Cardiac muscle cell (in vitro differentiated cells and primary cell): ENCODE results near the gene NDRG2. TPM values are rescaled to one million over a fixed set of nuclear protein-coding genes. Genes with fewer than 3 reads are reported as not detected.
"Not testable (repeated sequence)": the region's sequence is repeated elsewhere in the genome, so short reads cannot be mapped to it uniquely, and the experiment has no call there.

Experiments
- DNase-seq, 2 donors: peaks; one replicate each; pipeline versions ENCODE4 v3.0.0 to v3.0.0-alpha.2; 2010 to 2017; ENCODE audit warnings: low read depth in 1 of 2, low spot score in 1 of 2
- H3K27ac ChIP-seq: fragments of 200-600 bp; sonication (generic); 2 replicates; pipeline ENCODE4 v1.5.1; 2016
- H3K27me3 ChIP-seq: fragments of 200-600 bp; sonication (generic); 2 replicates; pipeline ENCODE4 v1.6.0; 2016; ENCODE audit warnings: control low read depth
- H3K36me3 ChIP-seq: fragments of 200-600 bp; sonication (generic); 2 replicates; pipeline ENCODE4 v1.5.1; 2016; ENCODE audit warnings: control low read depth
- H3K4me1 ChIP-seq: fragments of 200-600 bp; sonication (generic); 2 replicates; pipeline ENCODE4 v1.8.1; 2017; ENCODE audit warnings: low read depth, mild to moderate bottlenecking, mixed run types
- H3K4me3 ChIP-seq: fragments of 200-600 bp; sonication (generic); 2 replicates; pipeline ENCODE4 v1.5.1; 2016; ENCODE audit warnings: mild to moderate bottlenecking
- H3K9me3 ChIP-seq: fragments of 200-600 bp; sonication (generic); 2 replicates; pipeline ENCODE4 v1.5.1; 2017; ENCODE audit warnings: low read depth, mild to moderate bottlenecking, control low read depth
- CTCF ChIP-seq: IDR thresholded peaks from 2 replicates; pipeline ENCODE4 v1.5.1; 2012; ENCODE audit warnings: low read depth, mild to moderate bottlenecking, low read length
- polyA plus RNA-seq: library from polyadenylated mRNA; unstranded; fragments of >200 nt; fragmentation: Nextera tagmentation; extraction: Ambion mirVana; gene quantifications from 2 replicates; pipeline ENCODE4 v1.2.1, GENCODE V29; 2016
- total RNA-seq: library from RNA; depleted of rRNA; stranded (reverse); fragments of >200 nt; gene quantifications from 2 replicates; pipeline ENCODE4 v1.2.3, GENCODE V29; 2016

The NDRG2 gene
- total and polyA plus RNA-seq, 2 experiments from 2014 or later: 218 to 423 TPM

- no peak for DNase-seq
- H3K4me3 ChIP-seq: peak overlapping the region; percentile 24
- peaks cover 14% of the 10 kb centered on the region for H3K36me3 ChIP-seq
- H3K4me1 ChIP-seq: peaks cover 7% of the 10 kb centered on the region
- H3K27ac ChIP-seq: peak overlapping the region; percentile 87
- H3K27me3 ChIP-seq: peaks cover 3% of the 10 kb centered on the region
- H3K9me3 ChIP-seq: no peaks in the 10 kb centered on the region
- TF ChIP-seq CTCF: no peak
These were observed 36.0 kb downstream of the NDRG2 start for GRCh38 chr14:20988717-20989470.

- H3K27ac ChIP-seq: no peak overlapping the region
- H3K36me3 ChIP-seq: no peaks in the 10 kb centered on the region
- H3K4me1 ChIP-seq: peaks cover 7% of the 10 kb centered on the region
- no peak for TF ChIP-seq CTCF
- H3K4me3 ChIP-seq: no peak overlapping the region
- DNase-seq: peak in 1 of 2 donors; percentile 94
- H3K27me3 ChIP-seq: peaks cover 14% of the 10 kb centered on the region
- no peaks in the 10 kb centered on the region for H3K9me3 ChIP-seq
These were observed 38.0 kb downstream of the NDRG2 start for GRCh38 chr14:20986811-20987210.

GRCh38 chr14:20985650-20986049 lies 39.2 kb downstream of the NDRG2 start:
- H3K27ac ChIP-seq, H3K4me1 ChIP-seq, H3K9me3 ChIP-seq, H3K36me3 ChIP-seq, DNase-seq, H3K4me3 ChIP-seq: not testable (repeated sequence)
- H3K27me3 ChIP-seq: peaks cover 14% of the 10 kb centered on the region

- TF ChIP-seq CTCF: no peak
- Histone ChIP-seq H3K27me3 (peaks cover 14% of the 10 kb centered on the region), H3K27ac (no peak overlapping the region), H3K36me3 (no peaks in the 10 kb centered on the region), H3K4me3 (no peak overlapping the region), H3K4me1 (no peaks in the 10 kb centered on the region), H3K9me3 (no peaks in the 10 kb centered on the region)
- DNase-seq: no peak
These were observed 42.1 kb downstream of the NDRG2 start for GRCh38 chr14:20982646-20983369.

GRCh38 chr14:20980906-20981305 lies 44.0 kb downstream of the NDRG2 start:
- Histone ChIP-seq H3K4me3 (no peak overlapping the region), H3K9me3 (no peaks in the 10 kb centered on the region), H3K36me3 (no peaks in the 10 kb centered on the region), H3K27me3 (peaks cover 14% of the 10 kb centered on the region), H3K4me1 (no peaks in the 10 kb centered on the region), H3K27ac (no peak overlapping the region)
- DNase-seq: no peak
- no peak for TF ChIP-seq CTCF

- no peaks in the 10 kb centered on the region for H3K9me3 ChIP-seq
- no peaks in the 10 kb centered on the region for H3K4me1 ChIP-seq
- peaks cover 10% of the 10 kb centered on the region for H3K27me3 ChIP-seq
- DNase-seq: no peak
- H3K4me3 ChIP-seq: no peak overlapping the region
- no peak for TF ChIP-seq CTCF
- no peak overlapping the region for H3K27ac ChIP-seq
- H3K36me3 ChIP-seq: no peaks in the 10 kb centered on the region
These were observed 46.2 kb downstream of the NDRG2 start for GRCh38 chr14:20978687-20979086.
